BE2C (cell line): ENCODE data around the gene LRRC8B.

Experiments used
- DNase-seq: peaks from one replicate; pipeline ENCODE4 v3.0.0-alpha.2; 2020
- H3K27me3 ChIP-seq: fragments of 250-450 bp; sonication (Bioruptor Pico); 2 replicates; pipeline ENCODE4 v1.5.1; 2020; ENCODE audit warnings: mild to moderate bottlenecking
- H3K36me3 ChIP-seq: fragments of 250-450 bp; sonication (Bioruptor Pico); 2 replicates; pipeline ENCODE4 v1.5.1; 2020; ENCODE audit warnings: mild to moderate bottlenecking
- H3K4me1 ChIP-seq: fragments of 250-450 bp; sonication (Bioruptor Pico); 2 replicates; pipeline ENCODE4 v1.5.1; 2020
- H3K4me3 ChIP-seq: 2 replicates; pipeline ENCODE4 v1.5.1; 2011; ENCODE audit warnings: low read depth, low read length
- H3K9me3 ChIP-seq: fragments of 250-450 bp; sonication (Bioruptor Pico); 2 replicates; pipeline ENCODE4 v1.5.1; 2020
- TF ChIP-seq, protein P1 (sequence below): IDR thresholded peaks from 2 replicates; pipeline ENCODE4 v1.5.1; 2012; ENCODE audit warnings: mild to moderate bottlenecking, low read depth, low read length

LRRC8B gene

GRCh38 chr1:89603651-89604413 lies 79.2 kb downstream of the LRRC8B start:
- DNase-seq, result no peak
- Histone ChIP-seq H3K36me3 (no peaks in the 10 kb centered on the region), H3K9me3 (no peaks in the 10 kb centered on the region), H3K27me3 (no peaks in the 10 kb centered on the region), H3K4me3 (no peak overlapping the region), H3K4me1 (no peaks in the 10 kb centered on the region)
- TF ChIP-seq, protein P1, sequence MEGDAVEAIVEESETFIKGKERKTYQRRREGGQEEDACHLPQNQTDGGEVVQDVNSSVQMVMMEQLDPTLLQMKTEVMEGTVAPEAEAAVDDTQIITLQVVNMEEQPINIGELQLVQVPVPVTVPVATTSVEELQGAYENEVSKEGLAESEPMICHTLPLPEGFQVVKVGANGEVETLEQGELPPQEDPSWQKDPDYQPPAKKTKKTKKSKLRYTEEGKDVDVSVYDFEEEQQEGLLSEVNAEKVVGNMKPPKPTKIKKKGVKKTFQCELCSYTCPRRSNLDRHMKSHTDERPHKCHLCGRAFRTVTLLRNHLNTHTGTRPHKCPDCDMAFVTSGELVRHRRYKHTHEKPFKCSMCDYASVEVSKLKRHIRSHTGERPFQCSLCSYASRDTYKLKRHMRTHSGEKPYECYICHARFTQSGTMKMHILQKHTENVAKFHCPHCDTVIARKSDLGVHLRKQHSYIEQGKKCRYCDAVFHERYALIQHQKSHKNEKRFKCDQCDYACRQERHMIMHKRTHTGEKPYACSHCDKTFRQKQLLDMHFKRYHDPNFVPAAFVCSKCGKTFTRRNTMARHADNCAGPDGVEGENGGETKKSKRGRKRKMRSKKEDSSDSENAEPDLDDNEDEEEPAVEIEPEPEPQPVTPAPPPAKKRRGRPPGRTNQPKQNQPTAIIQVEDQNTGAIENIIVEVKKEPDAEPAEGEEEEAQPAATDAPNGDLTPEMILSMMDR, result no peak

- DNase-seq, result no peak
- TF ChIP-seq, protein P1, result no peak
- Histone ChIP-seq H3K36me3 (no peaks in the 10 kb centered on the region), H3K4me3 (no peak overlapping the region), H3K9me3 (no peaks in the 10 kb centered on the region), H3K27me3 (no peaks in the 10 kb centered on the region), H3K4me1 (no peaks in the 10 kb centered on the region)
Measured at GRCh38 chr1:89604414-89604735, 79.7 kb downstream of the LRRC8B start.

- no peak overlapping the region for H3K4me3 ChIP-seq
- H3K9me3 ChIP-seq, result no peaks in the 10 kb centered on the region
- no peaks in the 10 kb centered on the region for H3K4me1 ChIP-seq
- H3K36me3 ChIP-seq, result no peaks in the 10 kb centered on the region
- TF ChIP-seq, protein P1, result no peak
- no peak for DNase-seq
- no peaks in the 10 kb centered on the region for H3K27me3 ChIP-seq
Measured at GRCh38 chr1:89605692-89606091, 81.1 kb downstream of the LRRC8B start.

DNA sequence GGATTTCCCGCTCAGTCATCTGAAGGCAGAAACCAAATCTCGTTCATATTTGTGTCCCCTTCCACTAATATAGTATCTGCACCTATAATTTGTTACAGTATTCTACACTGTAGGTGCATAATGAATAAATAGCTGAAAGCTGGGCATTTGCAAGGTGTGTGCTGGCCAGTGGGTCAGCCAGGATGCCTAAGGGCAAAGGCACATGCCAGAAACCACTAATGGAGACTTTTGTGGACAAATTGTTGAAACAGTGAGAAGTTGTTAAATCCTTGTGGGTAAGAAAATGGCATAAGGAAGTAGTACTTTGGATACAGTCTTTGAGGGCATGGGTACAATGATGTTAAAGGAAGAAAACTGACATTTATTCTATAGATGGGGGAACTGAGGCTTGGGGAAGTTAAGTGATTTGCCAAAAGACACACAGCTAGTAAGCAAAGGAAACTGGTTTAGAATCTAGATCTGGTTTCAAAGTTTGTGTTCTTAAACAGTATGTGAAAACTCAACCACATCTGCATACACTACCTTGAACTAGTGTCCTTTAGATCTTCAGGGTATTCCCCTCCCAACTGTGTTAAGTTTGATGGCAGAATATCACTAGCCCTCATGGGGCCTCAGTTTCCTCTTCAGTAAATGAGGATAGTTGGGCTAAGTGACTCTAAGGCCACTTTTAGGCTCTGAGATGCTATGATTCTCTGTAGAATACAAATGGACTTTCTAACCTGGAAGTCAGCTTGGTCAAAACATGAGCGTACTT lies 81.8 kb downstream of the LRRC8B start:
- TF ChIP-seq, protein P1, result no peak

GRCh38 chr1:89607156-89607555 lies 82.5 kb downstream of the LRRC8B start:
- Histone ChIP-seq H3K4me1 (no peaks in the 10 kb centered on the region), H3K4me3 (no peak overlapping the region), H3K36me3 (no peaks in the 10 kb centered on the region), H3K9me3 (no peaks in the 10 kb centered on the region), H3K27me3 (no peaks in the 10 kb centered on the region)
- no peak for DNase-seq
- TF ChIP-seq, protein P1, result no peak

More for the DNA sequence above, 81.8 kb downstream of the LRRC8B start:
- H3K4me3 ChIP-seq, result no peak overlapping the region
- H3K36me3 ChIP-seq, result no peaks in the 10 kb centered on the region
- H3K9me3 ChIP-seq, result no peaks in the 10 kb centered on the region
- no peaks in the 10 kb centered on the region for H3K27me3 ChIP-seq
- DNase-seq, result no peak
- no peaks in the 10 kb centered on the region for H3K4me1 ChIP-seq
